GM12878 (cell line): ENCODE results near the gene DOLPP1. TPM values are rescaled to one million over a fixed set of nuclear protein-coding genes. Genes with fewer than 3 reads are reported as not detected.
A peak's percentile ranks its signal among the peaks of the same experiment; 100 is the strongest.

Source experiments
- ASH2L ChIP-seq: fragments of 300-600, 200-600 bp; sonication (generic); IDR thresholded peaks from 2 replicates; pipeline ENCODE4 v1.6.1; 2017; ENCODE audit warnings: low read depth, mild to moderate bottlenecking, borderline replicate concordance
- CBFB ChIP-seq: IDR thresholded peaks from 2 replicates; pipeline ENCODE4 v1.6.1; 2016; ENCODE audit warnings: antibody characterized with exemption, low read depth
- EGR1 ChIP-seq, 2 experiments: IDR thresholded peaks; 1 replicate in 1 of 2; 2 replicates in 1 of 2; pipeline ENCODE4 v1.6.1; 2011 to 2012; ENCODE audit warnings: low read depth in 2 of 2, low read length in 2 of 2, borderline replicate concordance in 1 of 2, mild to moderate bottlenecking in 1 of 2, moderate library complexity in 1 of 2
- ESRRA ChIP-seq: IDR thresholded peaks from 2 replicates; pipeline ENCODE4 v1.6.1; 2012; ENCODE audit warnings: mild to moderate bottlenecking, low read length, improper control_type of control experiment
- GABPA ChIP-seq: IDR thresholded peaks from 2 replicates; pipeline ENCODE4 v1.6.1; 2014; ENCODE audit warnings: antibody characterized with exemption, low read depth, mild to moderate bottlenecking, inconsistent platforms
- GATAD2B ChIP-seq: fragments of 450-650 bp; conservative IDR thresholded peaks from 2 replicates; pipeline ENCODE4 v1.6.1; 2017; ENCODE audit warnings: low read depth, mild to moderate bottlenecking, moderate library complexity
- KDM1A ChIP-seq: fragments of 200-600 bp; sonication (generic); IDR thresholded peaks from 2 replicates; pipeline ENCODE4 v1.6.1; 2016; ENCODE audit warnings: borderline replicate concordance
- MTA3 ChIP-seq: IDR thresholded peaks from 2 replicates; pipeline ENCODE4 v1.6.1; 2012; ENCODE audit warnings: low read length, inconsistent platforms, borderline replicate concordance
- MYB ChIP-seq: fragments of 150-350 bp; IDR thresholded peaks from 2 replicates; pipeline ENCODE4 v1.6.1; 2014; ENCODE audit warnings: mild to moderate bottlenecking, low read depth, low read length, borderline replicate concordance
- RAD21 ChIP-seq: IDR thresholded peaks from 2 replicates; pipeline ENCODE4 v1.6.1; 2011; ENCODE audit warnings: mild to moderate bottlenecking, low read depth, low read length, moderate library complexity; ENCODE audit not compliant: insufficient read depth
- RB1 ChIP-seq: fragments of 450-650 bp; formaldehyde crosslinking; IDR thresholded peaks from 2 replicates; pipeline ENCODE4 v1.6.1; 2017; ENCODE audit warnings: mild to moderate bottlenecking, borderline replicate concordance
- RELA ChIP-seq: fragments of 450-650 bp; IDR thresholded peaks from 2 replicates; pipeline ENCODE4 v1.8.0; 2014; ENCODE audit warnings: borderline replicate concordance; ENCODE audit not compliant: partially characterized antibody
- RUNX3 ChIP-seq: IDR thresholded peaks from 2 replicates; pipeline ENCODE4 v1.6.1; 2012; ENCODE audit warnings: low read length, inconsistent platforms
- ZBED1 ChIP-seq: IDR thresholded peaks from 2 replicates; pipeline ENCODE4 v1.6.1; 2016; ENCODE audit warnings: borderline replicate concordance
- ZNF24 ChIP-seq: fragments of 450-650 bp; IDR thresholded peaks from 2 replicates; pipeline ENCODE4 v1.6.1; 2017; ENCODE audit warnings: antibody characterized with exemption, mild to moderate bottlenecking
- ZNF622 ChIP-seq: fragments of 450-650 bp; IDR thresholded peaks from 2 replicates; pipeline ENCODE4 v1.6.1; 2017; ENCODE audit warnings: mild to moderate bottlenecking, inconsistent platforms
- polyA plus RNA-seq, 11 experiments: library from polyadenylated mRNA; depleted of rRNA in 4 of 11; unstranded in 6 of 11; stranded (reverse) in 5 of 11; fragments of >200 nt; fragmentation: Nextera tagmentation in 4 of 11; fragmentation: Illumina TruSeq in 1 of 11; extraction: Ambion mirVana in 4 of 11; extraction: Trizol in 1 of 11; gene quantifications; 1 replicate in 1 of 11; 2 replicates in 10 of 11; pipeline versions ENCODE4 v1.2.1 to v1.2.3, GENCODE V29; 2011 to 2016; ENCODE audit warnings: inconsistent platforms in 2 of 11, missing spikeins in 2 of 11, low read depth in 1 of 11
- total RNA-seq, 4 experiments: library from RNA; depleted of rRNA in 3 of 4; stranded (reverse); fragments of >200 nt in 3 of 4; fragmentation: Illumina TruSeq in 1 of 4; extraction: Trizol in 1 of 4; gene quantifications; 2 replicates each; pipeline versions ENCODE4 v1.2.1 to v1.2.3, GENCODE V29; 2013 to 2021
- TF ChIP-seq, protein P1 (sequence below): IDR thresholded peaks from 2 replicates; pipeline ENCODE4 v1.6.1; 2012; ENCODE audit warnings: low read depth, low read length, improper control_type of control experiment
- TF ChIP-seq, protein P2 (sequence below): IDR thresholded peaks from 2 replicates; pipeline ENCODE4 v1.6.1; 2012; ENCODE audit warnings: mild to moderate bottlenecking, low read depth, low read length
- TF ChIP-seq, protein P3 (sequence below): fragments of 150-350 bp; IDR thresholded peaks from 2 replicates; pipeline ENCODE4 v1.6.1; 2014; ENCODE audit warnings: mild to moderate bottlenecking, low read depth, low read length
- TF ChIP-seq, protein P4 (sequence below): IDR thresholded peaks from 2 replicates; pipeline ENCODE4 v1.6.1; 2012; ENCODE audit warnings: improper control_type of control experiment, low read depth, low read length; ENCODE audit not compliant: insufficient replicate concordance

Gene DOLPP1
- total and polyA plus RNA-seq, 10 of the 15 experiments (the other 5 are each of a cell fraction or from before 2014, with no cell fraction given): 0.76 to 19.9 (median 13.4) TPM

DNA sequence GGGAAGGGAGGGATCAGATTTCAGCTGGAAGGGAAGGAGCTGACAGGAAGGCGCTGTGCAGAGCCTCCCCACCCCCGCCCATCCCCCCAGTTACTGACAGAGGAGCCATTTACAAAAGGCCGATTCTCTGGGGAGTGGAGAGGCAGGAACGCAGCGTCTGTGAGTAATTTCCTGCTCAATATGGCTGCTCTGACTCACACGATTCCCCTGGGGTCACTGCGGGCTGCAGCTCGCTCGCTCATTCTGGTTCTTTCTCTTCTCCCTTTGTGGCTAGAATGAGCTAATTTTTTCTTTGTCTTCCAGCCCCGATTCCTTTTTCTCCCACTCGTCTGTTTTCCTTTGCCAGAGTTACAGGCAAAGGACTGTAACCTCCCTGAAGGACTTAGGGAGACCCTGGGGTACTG is 59.1 kb downstream of the DOLPP1 start (continued):
- TF ChIP-seq EGR1 (IDR thresholded peaks at IDR 0.05; ENCODE audit: borderline replicate concordance in 1 of 2, low read depth in 2 of 2, low read length in 2 of 2) (no peak), KDM1A (no peak), RUNX3 (peak; percentile 98), RB1 (peak; percentile 71; the same call in 1 of the 2 replicates), RELA (peak; percentile 22), ZBED1 (peak; percentile 61; the same call in 1 of the 2 replicates), GABPA (0 out of 2 replicates have a peak, but pooled peaks have one; percentile 62), CBFB (peak; percentile 90), ESRRA (no peak), ZNF24 (0 out of 2 replicates have a peak, but pooled peaks have one; percentile 62), MTA3 (peak; percentile 68; the same call in 1 of the 2 replicates), RAD21 (no peak), ZNF622 (no peak), MYB (0 out of 2 replicates have a peak, but pooled peaks have one; percentile 60), GATAD2B (peak; percentile 87), ASH2L (0 out of 2 replicates have a peak, but pooled peaks have one; percentile 90)
- TF ChIP-seq, protein P1, sequence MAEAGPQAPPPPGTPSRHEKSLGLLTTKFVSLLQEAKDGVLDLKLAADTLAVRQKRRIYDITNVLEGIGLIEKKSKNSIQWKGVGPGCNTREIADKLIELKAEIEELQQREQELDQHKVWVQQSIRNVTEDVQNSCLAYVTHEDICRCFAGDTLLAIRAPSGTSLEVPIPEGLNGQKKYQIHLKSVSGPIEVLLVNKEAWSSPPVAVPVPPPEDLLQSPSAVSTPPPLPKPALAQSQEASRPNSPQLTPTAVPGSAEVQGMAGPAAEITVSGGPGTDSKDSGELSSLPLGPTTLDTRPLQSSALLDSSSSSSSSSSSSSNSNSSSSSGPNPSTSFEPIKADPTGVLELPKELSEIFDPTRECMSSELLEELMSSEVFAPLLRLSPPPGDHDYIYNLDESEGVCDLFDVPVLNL: no peak
- TF ChIP-seq, protein P2, sequence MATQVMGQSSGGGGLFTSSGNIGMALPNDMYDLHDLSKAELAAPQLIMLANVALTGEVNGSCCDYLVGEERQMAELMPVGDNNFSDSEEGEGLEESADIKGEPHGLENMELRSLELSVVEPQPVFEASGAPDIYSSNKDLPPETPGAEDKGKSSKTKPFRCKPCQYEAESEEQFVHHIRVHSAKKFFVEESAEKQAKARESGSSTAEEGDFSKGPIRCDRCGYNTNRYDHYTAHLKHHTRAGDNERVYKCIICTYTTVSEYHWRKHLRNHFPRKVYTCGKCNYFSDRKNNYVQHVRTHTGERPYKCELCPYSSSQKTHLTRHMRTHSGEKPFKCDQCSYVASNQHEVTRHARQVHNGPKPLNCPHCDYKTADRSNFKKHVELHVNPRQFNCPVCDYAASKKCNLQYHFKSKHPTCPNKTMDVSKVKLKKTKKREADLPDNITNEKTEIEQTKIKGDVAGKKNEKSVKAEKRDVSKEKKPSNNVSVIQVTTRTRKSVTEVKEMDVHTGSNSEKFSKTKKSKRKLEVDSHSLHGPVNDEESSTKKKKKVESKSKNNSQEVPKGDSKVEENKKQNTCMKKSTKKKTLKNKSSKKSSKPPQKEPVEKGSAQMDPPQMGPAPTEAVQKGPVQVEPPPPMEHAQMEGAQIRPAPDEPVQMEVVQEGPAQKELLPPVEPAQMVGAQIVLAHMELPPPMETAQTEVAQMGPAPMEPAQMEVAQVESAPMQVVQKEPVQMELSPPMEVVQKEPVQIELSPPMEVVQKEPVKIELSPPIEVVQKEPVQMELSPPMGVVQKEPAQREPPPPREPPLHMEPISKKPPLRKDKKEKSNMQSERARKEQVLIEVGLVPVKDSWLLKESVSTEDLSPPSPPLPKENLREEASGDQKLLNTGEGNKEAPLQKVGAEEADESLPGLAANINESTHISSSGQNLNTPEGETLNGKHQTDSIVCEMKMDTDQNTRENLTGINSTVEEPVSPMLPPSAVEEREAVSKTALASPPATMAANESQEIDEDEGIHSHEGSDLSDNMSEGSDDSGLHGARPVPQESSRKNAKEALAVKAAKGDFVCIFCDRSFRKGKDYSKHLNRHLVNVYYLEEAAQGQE: peak; percentile 36; the same call in 1 of the 2 replicates
- TF ChIP-seq, protein P3, sequence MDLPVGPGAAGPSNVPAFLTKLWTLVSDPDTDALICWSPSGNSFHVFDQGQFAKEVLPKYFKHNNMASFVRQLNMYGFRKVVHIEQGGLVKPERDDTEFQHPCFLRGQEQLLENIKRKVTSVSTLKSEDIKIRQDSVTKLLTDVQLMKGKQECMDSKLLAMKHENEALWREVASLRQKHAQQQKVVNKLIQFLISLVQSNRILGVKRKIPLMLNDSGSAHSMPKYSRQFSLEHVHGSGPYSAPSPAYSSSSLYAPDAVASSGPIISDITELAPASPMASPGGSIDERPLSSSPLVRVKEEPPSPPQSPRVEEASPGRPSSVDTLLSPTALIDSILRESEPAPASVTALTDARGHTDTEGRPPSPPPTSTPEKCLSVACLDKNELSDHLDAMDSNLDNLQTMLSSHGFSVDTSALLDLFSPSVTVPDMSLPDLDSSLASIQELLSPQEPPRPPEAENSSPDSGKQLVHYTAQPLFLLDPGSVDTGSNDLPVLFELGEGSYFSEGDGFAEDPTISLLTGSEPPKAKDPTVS: peak; percentile 84
- TF ChIP-seq, protein P4, sequence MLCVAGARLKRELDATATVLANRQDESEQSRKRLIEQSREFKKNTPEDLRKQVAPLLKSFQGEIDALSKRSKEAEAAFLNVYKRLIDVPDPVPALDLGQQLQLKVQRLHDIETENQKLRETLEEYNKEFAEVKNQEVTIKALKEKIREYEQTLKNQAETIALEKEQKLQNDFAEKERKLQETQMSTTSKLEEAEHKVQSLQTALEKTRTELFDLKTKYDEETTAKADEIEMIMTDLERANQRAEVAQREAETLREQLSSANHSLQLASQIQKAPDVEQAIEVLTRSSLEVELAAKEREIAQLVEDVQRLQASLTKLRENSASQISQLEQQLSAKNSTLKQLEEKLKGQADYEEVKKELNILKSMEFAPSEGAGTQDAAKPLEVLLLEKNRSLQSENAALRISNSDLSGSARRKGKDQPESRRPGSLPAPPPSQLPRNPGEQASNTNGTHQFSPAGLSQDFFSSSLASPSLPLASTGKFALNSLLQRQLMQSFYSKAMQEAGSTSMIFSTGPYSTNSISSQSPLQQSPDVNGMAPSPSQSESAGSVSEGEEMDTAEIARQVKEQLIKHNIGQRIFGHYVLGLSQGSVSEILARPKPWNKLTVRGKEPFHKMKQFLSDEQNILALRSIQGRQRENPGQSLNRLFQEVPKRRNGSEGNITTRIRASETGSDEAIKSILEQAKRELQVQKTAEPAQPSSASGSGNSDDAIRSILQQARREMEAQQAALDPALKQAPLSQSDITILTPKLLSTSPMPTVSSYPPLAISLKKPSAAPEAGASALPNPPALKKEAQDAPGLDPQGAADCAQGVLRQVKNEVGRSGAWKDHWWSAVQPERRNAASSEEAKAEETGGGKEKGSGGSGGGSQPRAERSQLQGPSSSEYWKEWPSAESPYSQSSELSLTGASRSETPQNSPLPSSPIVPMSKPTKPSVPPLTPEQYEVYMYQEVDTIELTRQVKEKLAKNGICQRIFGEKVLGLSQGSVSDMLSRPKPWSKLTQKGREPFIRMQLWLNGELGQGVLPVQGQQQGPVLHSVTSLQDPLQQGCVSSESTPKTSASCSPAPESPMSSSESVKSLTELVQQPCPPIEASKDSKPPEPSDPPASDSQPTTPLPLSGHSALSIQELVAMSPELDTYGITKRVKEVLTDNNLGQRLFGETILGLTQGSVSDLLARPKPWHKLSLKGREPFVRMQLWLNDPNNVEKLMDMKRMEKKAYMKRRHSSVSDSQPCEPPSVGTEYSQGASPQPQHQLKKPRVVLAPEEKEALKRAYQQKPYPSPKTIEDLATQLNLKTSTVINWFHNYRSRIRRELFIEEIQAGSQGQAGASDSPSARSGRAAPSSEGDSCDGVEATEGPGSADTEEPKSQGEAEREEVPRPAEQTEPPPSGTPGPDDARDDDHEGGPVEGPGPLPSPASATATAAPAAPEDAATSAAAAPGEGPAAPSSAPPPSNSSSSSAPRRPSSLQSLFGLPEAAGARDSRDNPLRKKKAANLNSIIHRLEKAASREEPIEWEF: peak; percentile 82
